HG02852 (cell line): ENCODE measurements around the gene BMP8B.

ENCODE experiments used
- ATAC-seq: cut with Tn5 transposase; IDR thresholded peaks from one replicate; pipeline ENCODE4 v1.9.1; 2021; ENCODE audit warnings: mild to moderate bottlenecking, moderate library complexity; ENCODE audit not compliant: unreplicated experiment

BMP8B gene

DNA sequence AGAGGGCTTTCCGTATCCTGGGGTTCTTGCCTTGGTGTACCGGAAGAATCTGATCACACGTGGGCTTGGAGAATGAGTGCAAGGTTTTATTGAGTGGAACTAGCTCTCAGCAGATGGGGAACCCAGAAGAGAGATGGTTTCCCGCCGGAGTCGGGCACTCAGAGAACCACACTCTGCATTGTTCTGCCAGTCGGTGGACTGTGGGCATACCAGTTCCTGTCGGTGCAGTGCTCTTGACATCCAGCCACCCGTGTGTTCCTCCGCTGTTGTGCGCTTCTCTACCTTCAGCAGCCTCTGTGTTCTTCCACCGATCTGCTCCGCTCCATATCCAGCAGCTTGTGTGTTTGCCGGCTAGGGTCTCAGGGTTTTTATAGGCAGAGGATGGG, 60.7 kb downstream of the BMP8B start:
- no peak for ATAC-seq

DNA sequence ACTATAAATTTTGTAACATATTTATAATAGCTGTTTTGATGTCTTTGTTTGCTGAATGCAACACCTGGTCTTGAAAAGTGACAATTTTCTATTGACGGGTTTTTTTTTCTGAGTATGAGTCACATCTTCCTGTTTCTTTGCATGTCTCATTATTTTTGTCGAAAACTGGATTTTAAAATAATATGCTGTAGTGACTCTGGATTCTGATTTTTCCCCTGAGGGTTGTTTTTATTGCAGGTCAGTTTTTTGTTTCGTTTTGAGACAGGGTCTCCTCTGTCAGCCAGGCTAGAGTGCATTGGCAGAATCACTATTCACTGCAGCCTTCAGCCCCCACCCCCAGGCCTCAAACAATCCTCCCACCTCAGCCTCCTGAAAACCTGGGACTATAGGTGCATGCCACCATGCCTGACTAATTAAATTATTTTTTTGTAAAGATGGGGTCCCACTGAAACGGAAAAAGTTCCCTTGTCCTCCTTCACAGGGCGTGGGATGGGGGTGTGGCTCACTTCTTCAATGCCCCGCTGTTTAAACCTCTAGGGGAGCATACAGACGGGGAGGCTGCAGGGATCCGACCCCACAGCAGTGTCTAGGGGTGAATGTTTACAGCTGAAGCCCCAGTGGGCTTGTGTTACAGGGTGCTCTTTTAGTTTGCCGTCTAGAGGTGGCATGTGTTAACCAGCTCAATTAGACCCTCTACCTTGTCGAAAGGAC, 61.3 kb downstream of the BMP8B start:
- ATAC-seq: no peak

DNA sequence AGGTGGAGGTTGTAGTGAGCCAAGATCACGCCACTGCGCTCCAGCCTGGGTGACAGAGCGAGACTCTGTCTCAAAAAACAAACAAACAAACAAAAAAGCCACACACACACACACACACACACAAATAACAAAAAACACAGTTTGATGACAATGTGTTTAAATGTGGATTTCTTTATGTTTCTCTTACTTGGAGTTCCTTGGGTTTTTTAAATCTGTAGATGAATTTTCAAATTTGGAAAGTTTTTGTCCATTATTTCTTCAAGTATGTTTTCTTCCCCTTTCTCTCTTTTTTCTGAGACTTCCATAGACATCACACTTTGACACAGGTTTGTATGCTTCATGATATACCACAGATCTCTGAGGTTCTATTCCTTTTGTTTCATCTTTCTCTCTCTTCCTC, 62.1 kb downstream of the BMP8B start:
- no peak for ATAC-seq

DNA sequence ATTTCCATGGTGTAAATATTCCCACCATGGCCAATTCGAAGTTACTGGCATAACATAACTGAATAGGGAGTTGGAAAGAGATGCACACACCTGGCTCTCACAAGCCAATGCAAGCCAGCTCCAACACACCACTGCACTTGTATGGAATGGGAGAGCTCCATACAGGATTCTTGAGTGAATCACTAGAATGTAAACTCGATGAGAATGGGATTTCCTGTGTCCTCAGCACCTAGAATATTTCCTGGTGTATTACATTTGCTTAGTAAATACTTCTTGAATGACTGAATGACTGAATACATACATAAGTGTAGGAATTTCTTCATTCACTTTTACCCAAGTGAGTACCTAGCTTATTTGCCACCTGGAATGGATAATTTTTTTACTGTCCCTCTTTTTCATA, 66.2 kb downstream of the BMP8B start:
- ATAC-seq: no peak

DNA sequence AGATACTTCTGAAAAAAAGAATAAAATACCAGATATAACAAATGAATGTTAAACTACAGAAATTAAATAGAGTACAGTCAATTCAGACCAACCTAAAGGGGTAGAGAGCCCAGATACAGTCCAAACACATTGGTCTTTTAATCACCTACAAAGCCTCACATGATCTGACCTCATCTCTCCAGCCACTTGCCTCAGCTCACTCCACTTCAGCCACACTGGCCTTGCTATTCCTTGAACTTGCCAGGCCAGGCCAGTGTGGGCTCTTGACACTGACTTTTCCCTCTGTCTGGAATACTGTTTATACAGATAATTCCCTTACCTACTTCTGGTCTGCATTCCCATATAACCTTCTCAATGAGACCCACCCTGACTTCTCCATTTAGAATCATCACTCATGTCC, 67.0 kb downstream of the BMP8B start:
- ATAC-seq: no peak

DNA sequence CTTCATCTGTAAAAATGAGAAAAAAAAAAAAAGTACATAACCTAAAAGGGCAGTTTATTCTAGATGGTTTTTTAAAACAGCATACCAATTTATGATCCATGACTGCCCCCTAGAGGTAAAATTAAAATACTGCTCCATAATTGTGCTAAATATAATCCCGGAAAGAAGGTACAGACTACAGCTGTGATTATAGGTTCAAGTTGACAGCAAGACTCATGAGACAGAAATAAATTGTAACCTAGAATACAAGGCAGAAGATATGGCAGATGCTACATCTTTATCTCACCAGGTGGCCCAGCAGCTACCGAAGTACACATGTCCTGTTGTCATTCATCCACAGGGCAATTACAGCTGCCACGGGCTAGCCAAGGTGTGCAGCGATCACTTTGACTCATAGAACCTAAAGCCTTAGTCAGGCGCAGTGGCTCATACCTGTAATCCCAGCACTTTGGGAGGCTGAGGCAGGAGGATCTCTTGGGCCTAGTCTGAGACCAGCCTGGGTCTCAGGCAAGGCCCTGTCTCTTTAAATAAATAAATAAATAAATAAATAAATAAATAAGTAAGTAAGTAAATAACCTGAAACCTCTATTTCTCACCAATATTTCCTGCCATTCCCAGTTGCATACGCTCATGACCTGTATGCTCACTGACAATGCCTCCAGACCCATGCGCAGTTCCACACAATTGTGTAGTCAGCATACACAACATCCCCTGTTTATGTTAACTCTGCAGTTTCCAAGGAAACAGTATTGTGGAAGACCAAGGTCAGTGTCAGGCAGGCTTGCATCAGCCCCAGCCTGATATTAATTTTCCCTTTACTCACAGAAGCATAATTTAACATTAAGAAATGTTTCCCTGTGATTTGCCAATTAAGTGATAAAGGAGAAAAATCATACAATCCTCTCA, 68.3 kb downstream of the BMP8B start:
- no peak for ATAC-seq

DNA sequence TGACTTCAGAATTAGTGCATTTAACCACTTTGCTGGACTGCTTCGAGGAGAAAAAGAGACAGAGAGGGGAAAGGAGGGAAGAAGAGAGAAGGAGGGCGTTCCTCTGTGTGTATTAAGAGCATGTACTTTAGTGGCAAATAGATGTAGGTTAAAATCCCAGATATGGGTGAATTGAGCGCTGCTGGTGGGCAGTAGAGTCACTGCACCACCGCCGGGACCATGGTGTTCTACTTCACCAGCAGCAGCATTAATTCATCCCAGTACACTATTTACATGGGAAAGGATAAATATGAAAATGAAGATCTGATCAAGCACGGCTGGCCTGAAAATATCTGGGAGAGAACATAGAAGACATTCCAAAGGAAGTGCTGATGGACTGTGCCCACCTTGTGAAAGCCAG, 70.9 kb downstream of the BMP8B start:
- ATAC-seq: no peak

DNA sequence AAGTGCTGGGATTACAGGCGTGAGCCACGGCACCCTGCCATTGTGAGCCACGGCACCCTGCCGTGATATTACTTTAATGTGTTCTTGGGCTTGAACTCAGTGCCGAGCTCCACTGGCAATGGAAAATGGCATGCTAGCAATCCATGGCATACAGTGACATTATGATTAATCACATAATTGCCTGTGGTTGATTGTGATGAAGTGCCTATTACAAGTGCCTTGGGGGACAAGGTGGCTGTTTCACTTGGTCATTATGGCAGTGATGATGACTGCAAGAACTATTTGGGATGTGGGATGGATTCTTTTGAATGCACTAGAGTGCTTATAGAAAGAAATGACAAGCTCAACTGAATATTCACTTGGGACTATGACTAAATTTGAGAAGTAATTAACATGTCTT, 75.1 kb downstream of the BMP8B start:
- ATAC-seq: no peak

DNA sequence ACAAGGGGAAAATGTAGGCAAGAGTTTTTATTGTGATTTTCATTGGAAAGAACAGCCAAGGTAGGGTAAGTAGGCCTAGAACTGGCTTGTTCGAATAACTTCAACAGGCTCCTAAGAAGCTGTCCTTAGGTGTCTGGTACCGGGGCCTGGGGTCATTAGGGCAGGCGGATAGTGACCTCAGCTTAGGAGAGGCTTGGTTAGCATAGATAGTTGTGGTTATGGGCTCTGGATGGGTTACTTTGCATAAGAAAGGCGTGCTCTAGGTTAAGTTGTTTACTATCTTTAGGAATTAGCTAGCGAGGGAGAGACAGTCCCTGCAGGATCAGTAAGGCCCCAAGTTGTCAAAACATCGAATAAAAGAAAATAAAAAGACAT, 76.7 kb downstream of the BMP8B start:
- no peak for ATAC-seq

DNA sequence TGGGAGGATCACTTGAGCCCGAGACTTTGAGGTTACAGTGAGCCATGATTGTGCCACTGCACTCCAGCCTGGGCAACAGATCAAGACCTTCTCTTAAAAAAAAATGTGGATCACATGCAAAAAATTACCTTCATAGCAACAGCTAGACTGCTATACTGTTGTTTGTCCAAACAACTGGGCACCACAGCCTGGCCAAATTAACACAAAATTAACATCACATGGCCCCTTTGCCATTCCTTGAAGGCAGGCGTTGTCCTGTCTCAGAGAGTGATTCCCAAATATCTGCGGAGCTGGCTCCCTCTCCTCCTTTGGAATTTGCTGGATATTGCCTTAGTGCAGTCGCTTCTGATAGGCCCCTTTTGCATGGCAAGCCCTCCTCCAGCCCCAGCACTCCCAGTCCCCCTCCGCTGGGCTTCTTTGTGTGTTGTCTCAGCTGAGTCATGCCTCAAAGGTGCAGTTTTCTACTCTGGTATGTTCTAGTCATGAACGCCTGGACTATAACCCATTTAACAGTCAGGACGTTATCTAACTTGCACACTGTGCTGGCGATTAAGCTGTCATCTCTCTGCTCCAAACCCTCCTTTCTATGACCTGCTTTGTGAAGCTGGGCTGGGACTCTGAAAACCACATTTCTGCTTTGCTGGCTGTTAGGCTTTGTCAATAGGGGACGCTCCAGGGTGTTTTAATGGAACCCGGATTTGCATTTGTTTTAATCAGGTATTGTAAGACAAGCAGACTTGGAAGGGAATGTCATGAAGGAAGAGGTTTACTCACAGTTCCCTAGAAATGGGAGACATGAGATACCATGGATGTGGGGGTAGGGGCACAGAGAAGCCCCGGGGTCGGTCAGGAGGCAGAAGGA, 77.3 kb downstream of the BMP8B start:
- no peak for ATAC-seq

DNA sequence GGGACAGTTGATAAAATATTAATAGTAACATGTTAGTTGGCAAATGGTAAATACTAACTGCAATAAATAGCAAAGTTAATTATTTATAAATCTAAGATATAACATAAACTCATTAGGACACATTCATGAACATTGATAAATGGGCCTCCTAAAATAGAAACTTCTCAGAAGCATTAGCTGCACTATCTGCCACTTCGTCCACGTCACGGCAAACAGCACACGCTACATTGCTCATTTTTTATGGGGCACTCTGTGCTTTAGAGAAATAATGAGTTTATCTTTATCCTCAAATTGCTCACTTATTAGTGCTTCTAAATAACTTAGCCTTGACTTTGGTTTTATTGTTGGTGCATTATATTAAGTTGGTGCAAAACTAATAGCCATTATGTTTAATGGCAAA, 81.2 kb downstream of the BMP8B start:
- ATAC-seq: no peak
